Measurements from ENCODE around the gene RPRML. TPM values are rescaled to one million over a fixed set of nuclear protein-coding genes. Genes with fewer than 3 reads are reported as not detected.

RPRML gene
- total RNA-seq, 4 donors from 2014 or later, result 0.59 TPM; not detected in 3

GRCh38 chr17:46944931-46945330 is 34.1 kb downstream of the RPRML start:
- H3K36me3 ChIP-seq, result peaks cover 0 to 20% (median 0%) of the 10 kb centered on the region in 3 donors
- H3K9me3 ChIP-seq, result no peaks in the 10 kb centered on the region
- H3K27me3 ChIP-seq, result no peaks in the 10 kb centered on the region
- peaks cover 0 to 21% (median 6%) of the 10 kb centered on the region in 4 donors for H3K4me1 ChIP-seq
- WGBS, 2 donors, result 53 to 60% methylated on average over 10 of the region's 10 CpGs
- TF ChIP-seq POLR2A (IDR thresholded peaks at IDR 0.05) (no peak), EP300 (IDR thresholded peaks at IDR 0.05) (no peak)
- TF ChIP-seq, protein P1, sequence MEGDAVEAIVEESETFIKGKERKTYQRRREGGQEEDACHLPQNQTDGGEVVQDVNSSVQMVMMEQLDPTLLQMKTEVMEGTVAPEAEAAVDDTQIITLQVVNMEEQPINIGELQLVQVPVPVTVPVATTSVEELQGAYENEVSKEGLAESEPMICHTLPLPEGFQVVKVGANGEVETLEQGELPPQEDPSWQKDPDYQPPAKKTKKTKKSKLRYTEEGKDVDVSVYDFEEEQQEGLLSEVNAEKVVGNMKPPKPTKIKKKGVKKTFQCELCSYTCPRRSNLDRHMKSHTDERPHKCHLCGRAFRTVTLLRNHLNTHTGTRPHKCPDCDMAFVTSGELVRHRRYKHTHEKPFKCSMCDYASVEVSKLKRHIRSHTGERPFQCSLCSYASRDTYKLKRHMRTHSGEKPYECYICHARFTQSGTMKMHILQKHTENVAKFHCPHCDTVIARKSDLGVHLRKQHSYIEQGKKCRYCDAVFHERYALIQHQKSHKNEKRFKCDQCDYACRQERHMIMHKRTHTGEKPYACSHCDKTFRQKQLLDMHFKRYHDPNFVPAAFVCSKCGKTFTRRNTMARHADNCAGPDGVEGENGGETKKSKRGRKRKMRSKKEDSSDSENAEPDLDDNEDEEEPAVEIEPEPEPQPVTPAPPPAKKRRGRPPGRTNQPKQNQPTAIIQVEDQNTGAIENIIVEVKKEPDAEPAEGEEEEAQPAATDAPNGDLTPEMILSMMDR (IDR thresholded peaks at IDR 0.05), result no peak
- DNase-seq (ENCODE audit: low spot score in 2 of 2), result no peak
- H3K27ac ChIP-seq, result no peak overlapping the region
- no peak overlapping the region for H3K4me3 ChIP-seq

DNA sequence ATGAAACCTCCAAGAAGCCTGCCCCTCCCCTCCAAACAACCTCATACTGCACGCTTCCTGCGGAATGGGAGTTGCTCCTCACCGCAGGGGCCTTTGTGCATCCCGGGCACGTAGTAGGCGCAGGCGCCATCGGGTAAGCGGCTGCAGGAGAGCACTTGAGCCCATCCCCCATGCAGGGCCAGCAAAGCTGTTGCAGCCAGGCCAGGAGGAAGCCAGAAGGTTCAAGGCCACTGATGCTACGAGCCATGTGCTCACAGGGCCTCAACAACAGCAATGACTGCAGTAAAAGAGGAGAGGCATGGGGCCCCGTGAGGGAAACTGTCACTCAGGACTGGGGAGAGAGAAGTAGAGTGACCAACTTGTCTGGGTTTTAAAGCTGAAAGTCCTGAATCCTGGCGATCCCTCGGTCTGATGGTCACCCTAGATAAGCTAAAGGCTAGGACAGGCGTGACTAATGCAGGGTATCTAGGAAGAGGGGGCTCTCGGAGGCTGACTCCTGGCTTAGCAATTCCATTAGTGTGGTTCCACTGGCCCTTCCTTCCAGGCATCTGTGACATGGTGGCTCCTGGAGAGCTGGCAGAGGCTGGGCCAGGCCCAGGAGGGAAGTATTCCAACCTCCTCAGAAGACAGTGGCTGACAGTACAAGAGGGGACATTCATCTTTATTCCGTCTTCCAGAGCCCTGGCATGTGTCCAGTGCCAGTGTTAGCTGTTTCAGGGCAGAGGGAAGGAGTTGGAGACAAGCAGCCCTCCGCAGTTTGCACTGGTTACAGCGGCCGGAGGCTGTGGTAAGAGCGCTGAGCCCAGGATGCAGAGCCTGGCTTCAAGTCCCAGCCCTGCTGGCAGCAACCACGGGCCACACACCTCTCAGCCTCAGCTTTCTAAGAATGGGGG is 35.3 kb downstream of the RPRML start:
- DNase-seq (ENCODE audit: low spot score in 2 of 2), result peak in 1 of 2 donors; percentile 18
- Histone ChIP-seq H3K27me3 (no peaks in the 10 kb centered on the region), H3K9me3 (no peaks in the 10 kb centered on the region), H3K4me3 (no peak overlapping the region), H3K4me1 (peaks cover 0 to 21% (median 6%) of the 10 kb centered on the region in 4 donors), H3K27ac (no peak overlapping the region), H3K36me3 (peaks cover 0 to 21% (median 3%) of the 10 kb centered on the region in 3 donors)
- 19 to 21% methylated on average over 21 of the region's 21 CpGs for WGBS, 2 donors
- TF ChIP-seq POLR2A (IDR thresholded peaks at IDR 0.05) (no peak), EP300 (IDR thresholded peaks at IDR 0.05) (no peak)
- TF ChIP-seq, protein P1 (IDR thresholded peaks at IDR 0.05), result no peak

DNA sequence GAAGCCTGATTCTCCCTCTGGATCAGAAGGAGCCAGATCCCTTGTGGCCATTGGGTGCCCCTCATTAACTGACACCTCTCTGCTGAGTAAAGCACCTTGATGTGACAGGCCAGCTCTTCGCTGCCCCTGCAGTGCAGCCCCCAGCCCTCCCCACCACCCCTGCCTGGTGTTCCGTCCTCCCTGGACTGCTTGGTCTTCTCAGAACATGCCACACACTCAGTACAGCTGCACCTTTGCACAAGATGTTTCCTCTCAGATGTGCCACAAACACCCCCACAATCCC is 35.9 kb downstream of the RPRML start:
- Histone ChIP-seq H3K4me3 (no peak overlapping the region), H3K27ac (no peak overlapping the region), H3K27me3 (no peaks in the 10 kb centered on the region), H3K4me1 (peaks cover 0 to 21% (median 6%) of the 10 kb centered on the region in 4 donors), H3K36me3 (peaks cover 0 to 24% (median 8%) of the 10 kb centered on the region in 3 donors), H3K9me3 (no peaks in the 10 kb centered on the region)
- TF ChIP-seq EP300 (IDR thresholded peaks at IDR 0.05) (no peak), POLR2A (IDR thresholded peaks at IDR 0.05) (no peak)
- TF ChIP-seq, protein P1 (IDR thresholded peaks at IDR 0.05), result no peak
- DNase-seq (ENCODE audit: low spot score in 2 of 2), result no peak
- 53 to 71% methylated on average over 2 of the region's 2 CpGs for WGBS, 2 donors

DNA sequence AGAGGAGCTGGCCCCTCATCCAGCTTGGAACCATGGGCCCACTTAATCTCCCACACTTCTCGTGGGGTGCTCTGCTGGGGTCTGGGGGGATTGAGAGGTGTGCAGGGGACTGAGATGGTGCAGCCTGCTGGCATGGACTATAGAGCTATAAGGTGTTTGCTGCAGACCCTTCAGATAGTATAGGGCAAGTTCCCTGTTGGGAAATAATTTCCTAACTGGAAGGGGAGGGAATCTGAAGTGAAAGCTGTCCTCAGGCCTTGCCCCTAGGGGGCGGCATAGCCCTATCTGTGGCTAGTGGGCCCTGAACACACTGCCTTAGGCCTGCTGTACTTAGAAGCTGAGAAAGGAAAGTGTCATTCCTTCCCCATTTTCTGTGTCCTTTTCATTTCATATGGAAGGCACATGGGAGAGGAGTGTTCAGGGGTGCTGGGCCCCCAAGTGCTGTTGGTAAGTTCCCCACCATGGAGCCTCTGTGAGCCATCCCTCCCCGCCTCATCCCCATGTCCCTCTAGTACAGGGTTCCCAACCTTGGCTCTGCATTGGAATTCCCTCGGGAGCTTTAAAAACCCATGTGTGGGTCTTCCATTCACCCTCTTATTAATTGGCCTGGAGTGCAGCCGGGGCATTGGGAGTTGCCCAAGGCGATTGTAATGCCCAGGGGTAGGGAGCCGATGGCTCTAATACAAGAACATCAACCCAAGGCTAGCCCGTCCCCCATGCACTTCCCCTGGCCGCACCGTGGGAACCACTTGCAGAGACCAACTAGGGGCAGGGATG is 36.4 kb downstream of the RPRML start:
- Histone ChIP-seq H3K4me3 (no peak overlapping the region), H3K27ac (no peak overlapping the region), H3K27me3 (no peaks in the 10 kb centered on the region), H3K4me1 (peaks cover 0 to 21% (median 6%) of the 10 kb centered on the region in 4 donors), H3K9me3 (no peaks in the 10 kb centered on the region), H3K36me3 (peaks cover 0 to 29% (median 8%) of the 10 kb centered on the region in 3 donors)
- TF ChIP-seq, protein P1 (IDR thresholded peaks at IDR 0.05), result peak; percentile 56 to 70 (median 60)
- TF ChIP-seq POLR2A (IDR thresholded peaks at IDR 0.05), result no peak
- DNase-seq (ENCODE audit: low spot score in 2 of 2), result peak in 1 of 2 donors; percentile 47
- 56 to 60% methylated on average over 8 to 10 of the region's 10 CpGs for WGBS, 2 donors

Measured in tibial nerve (tissue), 4 donors.